Transverse colon (tissue), 4 donors: ENCODE measurements around the gene ZNF574. TPM values are rescaled to one million over a fixed set of nuclear protein-coding genes. Genes with fewer than 3 reads are reported as not detected.

ENCODE experiments used
- DNase-seq: peaks from one replicate; pipeline ENCODE4 v3.0.0-alpha.2; 2019
- H3K27ac ChIP-seq, 4 donors: fragments of 200-600 bp; sonication (generic); 2 replicates each; pipeline ENCODE4 v1.5.1; 2016 to 2018; ENCODE audit warnings: inconsistent platforms in 4 of 4
- H3K27me3 ChIP-seq: fragments of 200-600 bp; sonication (generic); 2 replicates; pipeline ENCODE4 v1.5.1; 2017; ENCODE audit warnings: inconsistent platforms
- H3K36me3 ChIP-seq, 4 donors: fragments of 200-600 bp; sonication (generic); 2 replicates each; pipeline ENCODE4 v1.5.1; 2017 to 2019; ENCODE audit warnings: inconsistent platforms in 4 of 4
- H3K4me1 ChIP-seq, 4 donors: fragments of 200-600 bp; sonication (generic); 2 replicates each; pipeline ENCODE4 v1.5.1; 2017 to 2020; ENCODE audit warnings: inconsistent platforms in 4 of 4
- H3K4me3 ChIP-seq, 4 donors: fragments of 200-600 bp; sonication (generic); 1 replicate in 1 of 4; 2 replicates in 3 of 4; pipeline versions ENCODE4 v1.5.1 to v1.6.1; 2017 to 2019; ENCODE audit warnings: inconsistent platforms in 4 of 4
- H3K9me3 ChIP-seq, 2 donors: fragments of 200-600 bp; sonication (generic); 2 replicates each; pipeline ENCODE4 v1.5.1; 2017 to 2019; ENCODE audit warnings: inconsistent platforms in 2 of 2
- CTCF ChIP-seq, 5 experiments: fragments of 200-600 bp in 3 of 5; fragments of 450-650 bp in 2 of 5; sonication (generic) in 3 of 5; IDR thresholded peaks; 1 replicate in 2 of 5; 2 replicates in 3 of 5; pipeline ENCODE4 v1.5.1; 2016 to 2017; ENCODE audit warnings: antibody characterized with exemption in 5 of 5, inconsistent platforms in 3 of 5, mild to moderate bottlenecking in 2 of 5, moderate library complexity in 1 of 5
- EP300 ChIP-seq: sonication (generic); formaldehyde crosslinking; IDR thresholded peaks from one replicate; pipeline ENCODE4 v1.6.1; 2017; ENCODE audit warnings: antibody characterized with exemption, low read depth
- POLR2A ChIP-seq: fragments of 450-650 bp; IDR thresholded peaks from one replicate; pipeline ENCODE4 v1.6.1; 2016; ENCODE audit warnings: antibody characterized with exemption, mild to moderate bottlenecking, moderate library complexity
- POLR2AphosphoS5 ChIP-seq, 3 donors: sonication (generic); formaldehyde crosslinking; IDR thresholded peaks; one replicate each; pipeline ENCODE4 v1.6.1; 2016; ENCODE audit warnings: antibody characterized with exemption in 3 of 3
- WGBS, 2 donors: methylation state at CpG; one replicate each; pipeline ENCODE4 v1.1.5; 2018; ENCODE audit warnings: low coverage in 1 of 2; 5-methylcytosine and 5-hydroxymethylcytosine counted together
- in situ Hi-C, 4 donors: fragments of 200-750 bp; cut with MboI; loops; one replicate each; pipeline versions ENCODE4 v1.15.0 to v1.15.1; 2017; ENCODE audit warnings: low sequenced_read_pairs in 3 of 4, low pct_ligation_motif_present in 1 of 4, low pct_unique_long_range_greater_than_20kb in 1 of 4
- intact Hi-C: fragments of 100-400 bp; cut with DNase I; formaldehyde crosslinking; loops from one replicate; pipeline ENCODE4 v1.15.1; 2023; ENCODE audit warnings: low total_unique reads
- total RNA-seq, 4 donors: library from RNA; depleted of rRNA; stranded (reverse); fragments of >200 nt; gene quantifications; one replicate each; pipeline ENCODE4 v1.1.0, GENCODE V29; 2016

The ZNF574 gene
- total RNA-seq, 4 donors from 2014 or later, result 8.0 to 18.7 (median 16.5) TPM

- no peak for DNase-seq
- WGBS, 2 donors, result 48 to 56% methylated on average over 3 to 4 of the region's 4 CpGs
Measured at GRCh38 chr19:42093505-42093904, 17.5 kb downstream of the ZNF574 start.

DNA sequence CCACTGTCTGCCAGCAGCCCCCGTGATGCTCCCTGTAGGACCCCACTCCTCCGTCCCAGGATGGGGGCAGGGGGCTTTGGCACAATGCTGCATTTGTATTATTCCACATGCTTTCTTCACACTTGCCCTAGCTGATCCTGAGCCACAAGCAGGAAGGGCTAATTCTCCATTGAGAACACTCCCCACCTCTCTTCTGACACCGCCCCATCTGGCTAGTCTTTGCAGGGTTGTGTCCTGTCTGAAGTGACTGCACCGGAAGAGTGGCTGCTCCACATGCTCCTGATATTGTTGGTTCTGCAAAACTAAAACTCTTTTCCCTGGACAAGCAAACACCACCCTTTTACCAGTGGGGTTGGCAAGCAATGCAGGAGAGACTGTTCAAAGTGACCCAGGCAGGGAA, 18.0 kb downstream of the ZNF574 start:
- no peaks in the 10 kb centered on the region for H3K9me3 ChIP-seq
- no peak overlapping the region for H3K27ac ChIP-seq
- no peaks in the 10 kb centered on the region for H3K27me3 ChIP-seq
- H3K36me3 ChIP-seq, result no peaks in the 10 kb centered on the region
- in situ Hi-C loops (no loop called here), intact Hi-C loops (no loop called here)
- 42% methylated on average over 4 of the region's 4 CpGs; no CpG with 5 or more reads in 1 of the 2 donors for WGBS, 2 donors
- peaks cover 10 to 18% (median 16%) of the 10 kb centered on the region in 4 donors for H3K4me1 ChIP-seq
- no peak for DNase-seq
- no peak for TF ChIP-seq POLR2A
- no peak for TF ChIP-seq POLR2AphosphoS5 (IDR thresholded peaks at IDR 0.05)
- no peak for TF ChIP-seq EP300
- no peak for TF ChIP-seq CTCF (IDR thresholded peaks at IDR 0.05)
- no peak overlapping the region for H3K4me3 ChIP-seq

More at GRCh38 chr19:42093505-42093904, 17.5 kb downstream of the ZNF574 start:
- Histone ChIP-seq H3K4me3 (no peak overlapping the region), H3K9me3 (no peaks in the 10 kb centered on the region), H3K27me3 (no peaks in the 10 kb centered on the region), H3K36me3 (no peaks in the 10 kb centered on the region), H3K27ac (no peak overlapping the region), H3K4me1 (peaks cover 12 to 22% (median 19%) of the 10 kb centered on the region in 4 donors)
- intact Hi-C loops, result no loop called here
- TF ChIP-seq CTCF (IDR thresholded peaks at IDR 0.05) (no peak), POLR2A (no peak), EP300 (no peak), POLR2AphosphoS5 (IDR thresholded peaks at IDR 0.05) (no peak)
- in situ Hi-C loops, result no loop called here

- no peak overlapping the region for H3K4me3 ChIP-seq
- H3K36me3 ChIP-seq, result no peaks in the 10 kb centered on the region
- in situ Hi-C loops (no loop called here), intact Hi-C loops (no loop called here)
- TF ChIP-seq CTCF (IDR thresholded peaks at IDR 0.05) (no peak), EP300 (no peak), POLR2A (no peak), POLR2AphosphoS5 (IDR thresholded peaks at IDR 0.05) (no peak)
- DNase-seq, result no peak
- H3K27me3 ChIP-seq, result no peaks in the 10 kb centered on the region
- peaks cover 8 to 18% (median 12%) of the 10 kb centered on the region in 4 donors for H3K4me1 ChIP-seq
- H3K9me3 ChIP-seq, result no peaks in the 10 kb centered on the region
- 88 to 93% methylated on average over 3 to 23 of the region's 36 CpGs for WGBS, 2 donors
- H3K27ac ChIP-seq, result no peak overlapping the region
Measured at GRCh38 chr19:42095142-42095813, 19.3 kb downstream of the ZNF574 start.

GRCh38 chr19:42095814-42096230, 19.9 kb downstream of the ZNF574 start:
- Histone ChIP-seq H3K4me1 (peaks cover 8 to 18% (median 12%) of the 10 kb centered on the region in 4 donors), H3K27ac (peak overlapping the region in 1 of 4 donors; percentile 48), H3K9me3 (no peaks in the 10 kb centered on the region), H3K4me3 (peak overlapping the region in 2 of 4 donors; percentile 8 to 19), H3K27me3 (no peaks in the 10 kb centered on the region), H3K36me3 (no peaks in the 10 kb centered on the region)
- intact Hi-C loops, result no loop called here
- no peak for DNase-seq
- TF ChIP-seq EP300 (no peak), CTCF (IDR thresholded peaks at IDR 0.05) (no peak), POLR2A (no peak), POLR2AphosphoS5 (IDR thresholded peaks at IDR 0.05) (no peak)
- in situ Hi-C loops, result no loop called here
- 53% methylated on average over 18 of the region's 28 CpGs; no CpG with 5 or more reads in 1 of the 2 donors for WGBS, 2 donors
